IPS DF 19.7 (cell line): ENCODE data around the gene VANGL2.

Source experiments
- DNase-seq: peaks from one replicate; pipeline ENCODE4 v3.0.0-alpha.2; 2013; ENCODE audit warnings: low read depth, low spot score

VANGL2 gene

DNA sequence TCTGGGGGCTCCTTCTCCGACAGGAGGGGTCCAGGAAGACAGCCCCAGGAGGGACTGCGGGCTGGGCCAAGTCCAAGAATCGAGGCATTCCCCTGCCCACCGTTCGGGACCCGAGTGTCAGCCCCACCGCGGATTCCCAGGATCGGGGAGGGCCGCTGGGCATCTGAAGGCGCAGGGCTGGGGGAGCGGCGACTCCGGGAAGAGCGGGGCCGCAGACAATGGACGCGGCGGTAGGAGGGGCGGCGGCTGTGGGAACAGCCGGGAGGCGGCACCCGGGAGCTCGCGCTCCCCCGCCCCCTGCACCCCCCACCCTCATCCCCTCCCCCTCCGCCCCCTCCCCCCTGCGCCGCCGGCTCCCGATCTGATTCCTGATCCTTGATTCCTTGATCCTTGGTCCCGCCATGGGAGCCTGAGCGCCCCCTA lies at the start of gene VANGL2:
VANGL2 (plus strand) TSS at position 342 of the 423 bp plus-strand sequence. CDS start 15,274 bp downstream, outside the sequence.
- no peak for DNase-seq

DNA sequence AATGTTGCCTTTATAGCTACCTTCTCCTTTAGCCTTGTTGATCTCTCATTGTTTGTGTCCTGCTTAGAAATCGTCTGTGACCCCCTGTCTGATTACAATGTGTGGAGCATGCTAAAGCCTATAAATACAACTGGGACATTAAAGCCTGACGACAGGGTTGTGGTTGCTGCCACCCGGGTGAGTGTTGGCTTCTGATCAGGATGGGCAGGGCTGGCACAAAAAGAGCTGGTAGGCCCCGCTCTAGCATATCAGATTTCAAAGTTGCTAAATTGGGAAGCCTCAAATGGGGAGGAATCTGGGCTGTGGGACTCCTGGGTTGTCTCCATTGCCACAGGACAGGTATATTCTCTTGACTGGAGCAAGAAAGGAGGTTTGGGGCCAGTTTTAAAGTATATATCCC lies 48.7 kb upstream of the VANGL2 start:
- DNase-seq, result no peak

DNA sequence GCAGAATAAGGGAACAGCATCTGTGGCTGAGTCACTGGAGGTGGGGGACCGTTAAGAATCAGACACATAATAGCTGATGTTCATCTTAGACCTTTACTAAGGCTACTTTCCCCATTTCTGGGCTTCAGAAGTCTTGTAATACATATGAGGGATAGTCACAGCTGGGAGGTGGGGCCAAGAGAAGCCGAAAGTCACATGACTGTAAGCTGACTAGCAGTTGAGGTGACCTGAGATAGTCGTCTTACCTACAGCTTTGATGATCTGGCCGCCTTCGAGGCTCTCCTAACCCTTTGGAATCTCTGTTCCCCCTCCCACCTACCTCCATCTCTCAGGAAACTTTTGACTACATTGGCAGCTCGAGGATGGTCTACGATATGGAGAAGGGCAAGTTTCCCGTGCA lies 47.8 kb upstream of the VANGL2 start:
- DNase-seq, result no peak

DNA sequence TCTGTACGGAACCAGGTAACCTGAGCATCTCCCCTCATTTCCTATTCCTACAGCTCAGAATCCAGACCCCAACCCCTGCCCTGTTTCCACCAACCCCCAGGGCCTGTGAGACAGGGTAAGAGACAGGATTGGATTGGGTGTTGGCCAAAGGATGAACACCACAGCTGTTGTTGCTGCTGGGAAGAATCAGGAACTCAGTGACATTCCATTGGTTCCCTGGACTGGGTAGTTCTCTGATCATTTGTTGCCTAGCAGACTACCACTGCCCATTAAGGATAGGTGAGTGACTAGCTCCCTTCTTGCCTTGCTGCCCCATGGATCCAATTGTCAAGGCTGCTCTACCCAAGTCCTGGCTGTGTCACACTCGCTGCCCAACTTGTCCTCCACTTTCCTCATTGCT lies 47.1 kb upstream of the VANGL2 start:
- DNase-seq, result no peak

DNA sequence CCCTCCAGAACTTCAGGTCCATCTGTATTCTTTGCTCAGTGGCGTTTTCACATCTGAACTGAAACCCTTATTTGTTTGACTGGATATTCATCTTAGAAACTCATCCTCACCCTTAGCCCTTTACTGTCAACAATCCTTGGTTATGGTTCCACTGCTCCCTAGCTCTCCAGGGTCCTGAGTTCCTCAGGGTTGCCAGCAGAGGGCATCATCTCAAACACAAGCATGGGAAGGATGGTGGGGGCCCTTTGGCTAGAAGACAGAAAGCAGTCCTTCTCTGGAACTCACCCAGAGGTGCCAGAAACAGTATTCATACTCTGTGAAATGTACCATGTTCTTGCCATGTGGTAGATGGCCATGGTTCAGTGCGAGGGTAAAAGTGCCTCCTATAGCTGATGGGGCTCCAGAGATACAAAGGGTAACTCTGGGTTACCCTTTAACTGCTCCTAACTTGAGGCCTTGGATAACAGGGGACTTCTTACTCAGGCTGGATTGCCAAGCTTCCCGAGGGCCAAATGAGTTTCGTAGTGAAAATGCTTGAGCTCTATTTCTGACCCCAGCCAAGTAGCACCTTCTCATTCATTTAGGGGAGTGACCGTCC lies 45.9 kb upstream of the VANGL2 start:
- no peak for DNase-seq

DNA sequence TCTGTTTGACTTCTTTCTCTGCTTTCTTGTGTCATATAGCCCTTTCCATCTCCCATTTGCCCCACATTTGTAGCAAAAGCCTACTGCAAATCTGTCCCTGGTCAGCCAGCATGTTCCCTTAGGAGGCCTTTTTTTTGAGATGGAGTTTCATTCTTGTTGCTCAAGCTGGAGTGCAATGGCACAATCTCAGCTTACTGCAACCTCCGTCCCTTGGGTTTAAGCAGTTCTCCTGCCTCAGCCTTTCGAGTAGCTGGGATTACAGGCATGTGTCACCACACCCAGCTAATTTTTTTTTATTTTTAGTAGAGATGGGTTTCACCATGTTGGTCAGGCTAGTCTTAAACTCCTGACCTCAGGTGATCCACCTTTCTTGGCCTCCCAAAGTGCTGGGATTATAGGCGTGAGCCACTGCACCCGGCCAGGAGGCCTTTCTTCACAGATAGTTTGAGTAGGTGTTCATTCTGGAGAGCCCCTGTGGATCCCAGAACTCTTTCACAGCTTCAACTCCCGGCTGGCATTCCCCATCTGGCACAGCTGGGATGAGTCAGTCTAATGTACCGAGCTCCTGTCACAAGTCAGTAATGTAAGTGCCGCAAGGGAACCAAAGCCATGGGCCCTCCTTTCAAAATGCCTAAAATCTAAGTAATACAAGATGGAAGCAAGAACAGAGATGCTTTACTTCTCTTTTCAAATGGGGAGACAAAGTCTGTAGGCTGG lies 42.9 kb upstream of the VANGL2 start:
- no peak for DNase-seq

DNA sequence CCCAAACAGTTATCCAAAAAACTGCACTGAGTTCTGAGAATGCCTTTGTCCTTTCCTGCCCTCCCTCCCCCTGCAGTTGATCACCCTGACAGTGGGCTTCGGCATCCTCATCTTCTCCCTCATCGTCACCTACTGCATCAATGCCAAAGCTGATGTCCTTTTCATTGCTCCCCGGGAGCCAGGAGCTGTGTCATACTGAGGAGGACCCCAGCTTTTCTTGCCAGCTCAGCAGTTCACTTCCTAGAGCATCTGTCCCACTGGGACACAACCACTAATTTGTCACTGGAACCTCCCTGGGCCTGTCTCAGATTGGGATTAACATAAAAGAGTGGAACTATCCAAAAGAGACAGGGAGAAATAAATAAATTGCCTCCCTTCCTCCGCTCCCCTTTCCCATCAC lies 42.3 kb upstream of the VANGL2 start:
- no peak for DNase-seq

DNA sequence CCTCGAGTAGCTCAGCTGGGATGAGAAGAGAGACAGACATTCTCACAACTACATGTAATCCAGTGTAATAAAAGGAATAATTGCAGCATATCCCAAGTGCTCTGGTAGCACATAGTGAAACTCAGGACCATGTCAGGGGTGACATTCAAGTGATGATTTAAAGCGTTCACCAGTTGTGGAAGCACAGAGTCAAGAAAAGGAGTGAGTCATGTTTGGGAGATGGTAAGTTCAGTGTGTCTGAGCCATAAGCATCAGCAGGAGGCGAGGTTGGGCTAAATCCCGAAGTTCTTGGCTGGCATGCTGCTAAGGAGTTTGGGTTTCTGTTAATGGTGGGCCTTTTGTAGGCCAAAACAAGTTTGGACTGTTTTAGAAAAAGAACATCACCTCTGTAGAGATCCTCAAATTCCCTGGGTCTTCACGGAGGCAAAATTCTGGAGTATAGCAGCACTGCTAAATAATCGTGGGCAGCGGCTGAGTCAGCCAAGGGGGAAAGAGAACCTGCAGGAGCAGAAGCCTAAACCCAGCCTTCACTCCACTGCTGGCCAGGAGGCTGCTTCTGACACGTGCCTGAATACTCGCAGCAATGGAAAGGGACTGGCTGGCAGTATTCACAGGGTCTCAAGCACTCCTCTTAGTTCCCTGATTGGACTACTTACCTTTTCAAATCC lies 40.7 kb upstream of the VANGL2 start:
- DNase-seq, result no peak

DNA sequence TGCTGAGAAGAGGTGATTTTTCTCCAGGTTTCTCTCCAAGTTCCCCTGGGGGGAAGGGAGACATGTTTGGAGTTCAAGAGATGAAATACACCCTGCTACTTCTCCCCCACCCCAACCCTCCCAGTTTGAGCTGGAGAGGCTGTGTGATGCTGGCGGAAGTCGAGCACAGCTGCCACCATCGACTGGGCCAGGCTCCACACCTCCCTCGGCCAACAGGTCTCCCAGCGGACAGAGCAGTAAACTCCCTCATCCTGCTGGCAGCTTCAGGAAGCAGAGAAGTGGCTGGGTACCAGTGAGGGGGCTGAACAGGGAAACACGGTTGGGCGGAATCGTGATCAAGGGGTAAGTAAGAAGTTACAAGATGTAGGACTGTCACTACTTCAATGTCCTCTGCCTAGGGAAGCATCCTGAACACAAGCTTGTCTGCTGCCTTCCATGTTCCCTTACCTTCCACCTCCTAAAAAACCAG lies 40.1 kb upstream of the VANGL2 start:
- DNase-seq, result no peak

DNA sequence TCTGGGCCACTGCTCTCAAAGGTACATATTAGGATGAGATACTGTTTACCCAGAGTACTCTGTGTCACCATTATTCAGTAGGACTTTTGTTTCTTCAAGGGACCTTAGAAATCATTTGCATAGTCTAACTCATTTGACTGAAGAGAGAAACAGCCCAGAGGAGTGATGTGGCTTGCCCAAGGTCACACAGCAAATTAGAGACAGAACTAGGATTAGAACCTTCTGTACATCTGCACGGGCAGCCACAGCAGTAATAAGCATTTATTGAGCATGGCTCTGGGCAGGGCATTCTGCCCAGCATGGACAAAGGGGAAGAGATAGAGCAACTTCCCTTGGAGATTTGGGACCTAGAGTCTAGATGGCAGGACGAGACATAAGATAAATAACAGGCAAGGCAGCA lies 39.2 kb upstream of the VANGL2 start:
- DNase-seq, result no peak

DNA sequence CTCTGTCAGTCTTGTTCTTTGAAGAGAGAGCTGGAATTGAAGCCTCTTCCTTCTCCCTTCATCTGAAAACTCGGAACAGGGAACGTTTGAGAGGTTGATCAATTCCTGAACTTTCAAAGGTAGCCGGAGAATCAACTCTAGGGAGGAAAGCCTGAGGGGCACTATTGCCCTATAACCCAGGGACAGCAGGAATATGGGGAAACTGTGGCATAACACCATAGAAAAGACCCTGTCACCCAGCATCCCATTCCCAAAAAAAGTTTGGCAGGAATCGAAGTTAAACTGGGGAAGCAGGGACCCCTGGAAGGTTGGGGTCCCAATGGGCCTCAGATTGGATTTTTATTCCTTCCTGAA lies 38.6 kb upstream of the VANGL2 start:
- no peak for DNase-seq

DNA sequence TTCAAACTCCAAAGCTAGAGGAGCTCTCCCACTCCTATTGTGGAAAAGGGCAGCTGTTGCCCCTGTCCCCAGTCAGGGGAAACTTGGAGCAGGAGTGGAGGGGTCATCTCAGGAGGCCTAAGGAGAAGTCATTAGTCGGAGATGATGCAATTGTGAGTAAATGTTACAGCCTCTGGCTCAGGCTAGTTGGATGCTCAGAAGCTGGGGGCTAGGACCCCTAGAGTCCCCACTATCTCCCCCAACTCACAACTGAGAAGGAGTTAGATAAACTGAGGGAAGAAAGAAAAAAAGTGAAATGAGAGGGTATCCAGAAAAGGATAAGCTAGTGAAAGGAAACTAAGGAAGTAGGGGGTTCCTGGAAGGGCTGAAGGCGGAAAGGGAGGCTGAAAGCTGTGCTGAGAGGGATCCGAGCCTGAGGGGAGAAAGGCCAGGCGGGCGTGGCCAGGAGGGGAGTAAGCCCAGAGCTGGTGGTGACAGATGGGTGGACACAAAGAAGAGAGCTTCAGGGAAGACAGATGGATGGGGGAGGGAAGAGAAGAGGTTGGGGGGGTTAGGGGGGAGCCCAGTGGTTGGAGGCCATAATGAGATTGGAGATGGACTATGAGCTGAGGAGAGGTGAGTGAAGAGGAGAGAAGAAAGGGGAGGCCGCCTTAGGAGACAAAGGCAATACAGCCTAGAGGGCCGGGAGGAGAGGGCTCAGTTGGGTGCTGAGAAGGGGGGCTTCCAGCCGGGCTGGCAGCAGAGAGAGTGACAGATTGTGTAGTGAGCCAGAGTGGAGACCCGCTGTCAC lies 38.0 kb upstream of the VANGL2 start:
- DNase-seq, result no peak

DNA sequence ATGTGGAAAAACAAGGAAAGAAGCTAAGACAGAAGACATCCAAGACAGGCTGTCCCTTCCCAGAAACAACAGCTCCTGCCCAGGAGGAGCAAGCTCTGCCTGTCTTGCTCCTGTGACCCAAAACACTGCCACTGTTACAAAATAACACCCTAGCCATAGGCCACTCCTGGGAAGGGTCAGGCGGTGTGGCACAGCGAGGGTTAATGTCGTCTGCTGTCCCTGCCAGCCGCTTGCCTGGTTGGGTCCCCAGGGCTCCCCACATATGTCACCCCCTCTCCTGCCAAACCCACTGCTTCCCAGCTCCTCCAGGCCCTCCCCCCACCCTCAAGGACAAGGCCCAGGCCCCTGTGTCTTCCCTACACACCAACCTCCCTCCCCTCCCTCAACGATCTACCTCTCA lies 37.4 kb upstream of the VANGL2 start:
- no peak for DNase-seq

DNA sequence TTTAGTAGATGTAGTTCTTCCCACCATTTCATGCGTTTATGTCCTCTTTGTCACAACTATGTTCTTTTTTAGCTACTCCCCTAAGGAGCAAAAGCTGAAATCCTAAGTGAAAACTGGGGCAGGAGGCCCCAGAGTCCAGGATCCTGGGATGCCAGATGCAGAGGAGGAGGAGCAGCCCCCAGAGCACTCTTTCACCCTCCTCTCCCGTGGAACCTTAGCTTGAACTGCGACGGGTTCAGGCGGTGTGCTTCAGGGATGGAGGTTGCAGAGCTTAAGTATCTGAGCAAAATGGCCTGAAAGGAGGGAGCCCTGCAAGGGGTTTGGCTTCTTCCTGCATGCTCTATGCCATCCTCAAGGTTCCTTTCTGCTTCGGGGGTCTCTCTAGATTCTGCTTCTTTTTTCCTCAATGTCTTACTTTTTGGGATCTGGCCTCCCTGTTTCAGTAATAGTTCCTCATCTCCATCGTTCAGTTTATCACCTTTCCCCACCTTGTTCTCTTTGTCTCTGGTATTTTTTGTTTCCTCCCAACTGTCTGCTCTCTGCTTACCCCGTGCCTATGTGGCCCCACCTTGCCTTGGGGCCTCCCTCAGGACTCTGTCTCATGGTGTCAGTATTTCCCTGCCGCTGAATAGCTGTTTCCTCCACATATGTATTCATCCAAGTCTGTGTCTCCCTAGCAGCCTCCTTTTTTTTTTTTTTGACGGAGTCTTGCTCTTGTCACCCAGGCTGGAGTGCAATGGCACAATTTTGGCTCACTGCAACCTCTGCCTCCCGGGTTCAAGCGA lies 36.2 kb upstream of the VANGL2 start:
- no peak for DNase-seq

DNA sequence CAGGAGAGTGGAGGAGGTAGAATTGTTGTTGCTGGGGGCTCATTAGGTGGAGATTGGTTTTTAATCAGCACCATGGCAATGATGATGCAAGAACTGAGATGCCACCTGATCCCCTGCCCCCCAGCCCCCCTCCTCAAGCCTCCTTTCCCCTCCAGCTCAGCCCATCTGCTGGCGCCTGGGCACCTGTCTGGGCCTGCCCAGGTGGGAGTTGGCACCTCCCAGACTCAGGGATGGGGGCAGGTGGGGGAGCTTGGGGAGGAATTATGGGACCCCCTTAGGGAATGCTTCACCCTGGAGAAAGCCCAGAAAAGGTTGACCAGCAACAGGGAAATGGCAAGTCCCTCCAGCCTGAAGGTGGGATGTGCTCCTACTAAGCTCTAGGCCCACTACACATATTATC lies 35.0 kb upstream of the VANGL2 start:
- no peak for DNase-seq

DNA sequence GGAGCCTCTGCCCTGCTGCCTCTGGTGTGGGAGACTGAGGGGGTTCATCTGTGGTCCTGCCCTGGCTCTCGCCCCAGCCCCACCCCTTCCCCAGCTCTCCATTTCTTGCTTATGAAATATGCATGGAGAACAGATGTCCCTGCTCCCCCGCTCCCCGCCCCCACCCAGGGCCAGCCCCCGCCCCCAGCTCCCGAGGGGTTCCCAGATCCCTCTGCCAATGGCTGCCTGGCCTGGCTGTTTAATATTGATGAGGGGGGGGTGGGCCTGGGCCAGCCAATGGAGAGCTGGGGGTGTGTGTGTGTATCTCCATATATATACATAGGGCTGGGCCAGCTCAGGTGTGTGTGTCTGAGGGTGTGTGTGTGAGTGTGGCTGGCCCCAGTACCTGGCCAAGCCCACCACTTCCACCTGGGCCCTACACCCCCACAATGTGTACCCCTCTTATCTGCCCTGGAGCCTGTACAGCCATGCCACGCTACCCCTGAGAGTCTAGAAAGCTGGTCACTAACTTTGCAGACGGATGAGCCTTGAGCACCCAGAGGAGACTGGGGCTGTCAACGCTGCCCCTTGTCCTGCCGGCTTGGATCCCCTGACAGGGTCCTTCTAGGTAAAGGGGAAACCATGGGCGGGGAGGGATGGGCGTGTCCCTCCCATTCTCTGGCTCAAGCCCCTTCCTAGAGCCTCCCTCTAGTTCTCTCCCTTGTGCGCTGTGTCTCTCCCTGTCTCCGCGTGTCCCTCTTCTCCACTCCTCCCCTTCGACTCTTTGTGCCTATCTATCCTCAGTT lies 33.4 kb upstream of the VANGL2 start, which contains the start of gene NHLH1:
NHLH1 (plus strand) TSS at position 341 of the 785 bp plus-strand sequence. CDS start 3,661 bp downstream, outside the sequence.
- DNase-seq, result no peak

DNA sequence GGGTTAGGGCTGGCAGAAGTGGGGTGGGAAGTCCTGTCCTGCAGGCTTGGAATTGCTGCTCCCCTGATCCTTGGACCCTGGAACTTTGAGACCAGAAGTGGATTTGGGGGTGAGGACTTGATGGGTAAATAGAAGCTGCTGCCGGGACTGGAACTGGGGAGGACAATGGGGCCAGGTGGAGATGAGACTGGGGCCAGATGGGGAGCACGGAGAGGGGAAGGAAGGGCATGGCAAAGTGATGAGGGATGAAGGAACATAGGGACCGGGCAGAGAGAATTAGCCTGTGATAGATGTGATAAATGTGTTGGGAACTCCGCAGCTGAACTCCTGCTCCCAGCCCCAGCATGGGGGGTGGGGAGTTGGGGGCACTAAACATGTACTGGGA lies 32.9 kb upstream of the VANGL2 start:
- no peak for DNase-seq

DNA sequence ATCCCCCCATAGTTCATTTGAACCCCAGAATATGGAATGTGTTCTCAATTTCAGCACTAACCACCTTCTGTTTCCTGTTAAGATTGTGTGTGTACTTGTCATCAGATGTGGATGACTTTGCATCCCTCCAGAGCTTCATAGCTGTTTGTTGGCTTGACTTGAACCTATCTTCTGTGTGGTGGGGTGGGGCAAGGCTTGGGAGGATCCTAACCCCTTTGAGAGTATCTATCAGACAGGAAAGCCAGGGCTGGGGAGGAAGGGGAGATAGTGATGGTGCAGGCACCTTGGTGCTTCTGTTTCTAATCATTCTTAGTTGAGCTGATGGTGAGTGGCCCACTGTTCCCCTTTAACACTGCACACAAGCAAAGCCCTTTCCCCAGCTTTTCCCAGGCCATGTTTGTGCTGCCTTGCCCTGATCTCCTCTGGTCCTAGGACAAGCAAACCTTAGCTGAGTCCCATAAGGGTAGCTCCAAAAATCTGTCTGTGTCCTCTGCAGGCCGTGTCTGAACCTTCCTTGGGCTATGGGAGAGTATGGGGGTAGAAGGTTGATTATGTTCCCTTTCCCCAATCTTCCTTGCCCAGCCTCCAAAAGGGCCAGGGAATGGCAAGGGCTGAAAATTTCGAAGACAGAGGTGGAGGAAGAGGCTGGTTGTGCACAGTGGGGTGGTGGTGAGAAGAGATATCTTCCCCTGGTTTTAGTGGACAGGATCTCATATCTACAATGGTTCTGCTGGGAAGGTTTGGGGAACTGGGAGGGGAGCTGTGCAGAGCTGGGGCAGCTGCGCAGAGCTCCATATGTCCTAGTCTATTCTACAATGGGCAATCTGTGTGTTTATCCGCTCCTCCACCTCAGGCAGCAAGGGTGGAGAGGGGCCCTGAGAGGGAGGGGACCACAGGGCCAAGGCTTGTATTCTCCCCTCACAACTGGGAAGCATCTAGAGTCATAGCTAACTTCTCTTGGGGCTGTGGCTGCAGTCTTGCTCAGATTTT lies 32.1 kb upstream of the VANGL2 start:
- no peak for DNase-seq

DNA sequence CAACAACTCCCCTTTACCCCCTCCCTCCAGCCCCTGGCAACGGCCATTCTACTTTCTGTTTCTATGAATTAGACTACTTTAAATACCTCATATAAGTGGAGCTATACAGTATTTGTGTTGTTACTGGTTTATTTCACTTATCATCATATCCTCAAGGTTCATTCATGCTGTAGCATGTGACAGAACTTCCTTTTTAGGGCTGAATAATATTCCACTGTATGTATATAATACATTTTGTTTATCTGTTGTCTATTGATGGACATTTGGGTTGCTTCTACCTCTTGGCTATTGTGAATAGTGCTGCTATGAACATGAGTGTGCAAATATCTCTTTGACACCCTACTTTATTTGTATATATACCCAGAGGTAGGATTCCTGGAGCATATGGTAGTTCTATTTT lies 31.3 kb upstream of the VANGL2 start:
- no peak for DNase-seq
